GM19193 (cell line): ENCODE data around the gene PEX5L.

ENCODE experiments used
- POLR2A ChIP-seq: IDR thresholded peaks from 4 replicates; pipeline ENCODE4 v1.6.1; 2011; ENCODE audit not compliant: insufficient read depth, insufficient read length; ENCODE audit errors: extremely low read depth

The PEX5L gene

GRCh38 chr3:179860275-179861107 lies 176.2 kb downstream of the PEX5L start:
- no peak for TF ChIP-seq POLR2A

GRCh38 chr3:179853176-179853575 lies 183.6 kb downstream of the PEX5L start:
- no peak for TF ChIP-seq POLR2A

GRCh38 chr3:179852142-179852905 lies 184.4 kb downstream of the PEX5L start:
- TF ChIP-seq POLR2A = no peak

- TF ChIP-seq POLR2A = no peak
Observed at GRCh38 chr3:179848711-179849110, 188.0 kb downstream of the PEX5L start.

GRCh38 chr3:179842061-179842460 lies 194.7 kb downstream of the PEX5L start:
- no peak for TF ChIP-seq POLR2A

GRCh38 chr3:179840985-179841384 lies 195.8 kb downstream of the PEX5L start:
- no peak for TF ChIP-seq POLR2A

GRCh38 chr3:179837374-179837773 lies 199.4 kb downstream of the PEX5L start:
- TF ChIP-seq POLR2A = no peak

GRCh38 chr3:179833294-179833693 lies 203.4 kb downstream of the PEX5L start:
- TF ChIP-seq POLR2A = no peak

GRCh38 chr3:179832333-179832854 lies 204.3 kb downstream of the PEX5L start:
- no peak for TF ChIP-seq POLR2A

- no peak for TF ChIP-seq POLR2A
Observed at GRCh38 chr3:179829401-179829800, 207.3 kb downstream of the PEX5L start.

- no peak for TF ChIP-seq POLR2A
Observed at GRCh38 chr3:179828738-179829137, 208.0 kb downstream of the PEX5L start.

GRCh38 chr3:179826247-179826637 lies 210.5 kb downstream of the PEX5L start:
- no peak for TF ChIP-seq POLR2A

GRCh38 chr3:179825527-179826246 lies 211.1 kb downstream of the PEX5L start:
- TF ChIP-seq POLR2A = no peak

- no peak for TF ChIP-seq POLR2A
Observed at GRCh38 chr3:179822296-179822695, 214.4 kb downstream of the PEX5L start.

GRCh38 chr3:179819379-179819778 lies 217.4 kb downstream of the PEX5L start:
- no peak for TF ChIP-seq POLR2A
